ENCODE measurements around the gene MBL2. TPM values are rescaled to one million over a fixed set of nuclear protein-coding genes. Genes with fewer than 3 reads are reported as not detected.

Gene MBL2
- total RNA-seq, 1 donor from 2014 or later = not detected

DNA sequence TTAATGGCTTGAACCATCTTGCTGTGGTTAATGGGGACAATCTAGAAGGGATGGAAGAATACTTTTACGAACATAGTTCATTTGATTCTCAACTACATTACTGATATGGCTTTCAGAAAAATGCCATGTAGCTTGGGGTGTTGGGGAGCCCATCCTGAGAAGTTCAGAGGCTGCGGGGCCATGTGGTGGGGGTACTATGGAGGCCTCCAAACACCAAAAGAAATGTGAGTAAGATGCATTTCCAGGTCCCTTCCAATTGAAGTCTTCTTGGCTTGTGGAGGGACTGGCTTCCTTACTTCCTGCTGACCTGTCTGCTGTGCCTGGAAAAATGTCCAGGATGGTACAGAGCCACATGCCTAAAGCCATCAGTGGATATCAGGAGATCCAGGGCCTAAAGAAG lies 1.6 kb upstream of the MBL2 start:
- no peak for DNase-seq (ENCODE audit: low read depth in 2 of 2)

DNA sequence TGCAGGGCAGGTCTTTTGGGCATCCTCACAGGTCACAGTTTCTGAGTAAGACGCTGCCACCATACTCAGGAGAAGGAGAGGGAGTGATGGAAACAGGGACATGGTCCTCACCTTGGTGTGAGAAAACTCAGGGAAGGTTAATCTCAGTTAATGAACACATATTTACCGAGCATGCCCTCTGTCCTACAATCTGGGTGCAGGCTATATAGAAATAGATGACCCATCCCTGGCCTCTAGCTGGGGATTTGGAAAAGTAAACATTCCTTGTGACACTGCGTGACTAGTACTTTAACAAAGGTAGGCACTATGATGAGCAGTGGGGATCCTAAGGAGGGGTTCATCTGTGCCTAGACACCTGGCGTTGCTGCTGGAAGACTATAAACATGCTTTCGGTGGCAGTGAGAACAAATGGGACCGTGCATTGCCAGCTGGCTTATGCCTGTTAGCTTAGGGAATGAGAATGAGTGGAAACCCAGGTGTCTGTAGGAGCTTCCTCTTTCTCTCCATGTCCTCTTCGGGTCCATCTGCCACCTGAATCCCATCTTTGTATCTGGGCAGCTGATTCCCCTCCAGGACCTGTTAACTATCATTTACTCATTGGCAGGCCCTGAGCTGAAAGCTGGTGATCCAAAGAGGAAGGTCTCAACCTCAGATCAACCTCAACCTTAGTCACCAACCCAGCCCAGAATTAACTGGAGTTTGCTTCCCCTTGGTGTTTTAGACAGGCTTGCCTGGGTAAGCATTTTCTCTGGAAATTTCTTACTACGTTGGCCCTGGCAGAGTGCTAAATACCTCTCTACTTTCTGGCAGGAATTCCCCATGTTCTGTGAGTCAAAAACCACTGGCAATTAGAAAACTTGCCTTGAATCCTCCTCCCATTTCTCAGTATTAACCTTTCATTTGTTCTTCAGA lies 794 bp downstream of the MBL2 start:
- DNase-seq (ENCODE audit: low read depth in 2 of 2) = no peak

DNA sequence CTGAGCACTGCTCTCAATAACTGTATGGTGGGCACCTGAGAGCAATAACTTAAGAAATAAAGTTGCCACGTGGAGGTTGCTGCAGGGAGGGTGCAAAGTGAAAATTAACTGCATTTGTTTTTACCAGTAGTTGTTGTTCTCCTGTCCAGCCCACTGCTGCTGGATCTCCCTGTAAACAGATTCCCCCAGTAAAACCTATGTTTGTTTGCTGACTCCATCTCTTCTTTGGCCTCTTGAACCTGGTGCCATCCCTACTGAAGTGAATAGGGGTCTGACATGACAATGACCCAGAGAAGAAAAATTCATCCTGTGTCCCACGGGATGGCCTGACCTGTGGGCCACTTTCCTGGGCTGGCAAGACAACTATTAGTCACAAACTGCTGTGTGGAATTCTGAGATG lies 1.7 kb downstream of the MBL2 start:
- DNase-seq (ENCODE audit: low read depth in 2 of 2) = no peak

DNA sequence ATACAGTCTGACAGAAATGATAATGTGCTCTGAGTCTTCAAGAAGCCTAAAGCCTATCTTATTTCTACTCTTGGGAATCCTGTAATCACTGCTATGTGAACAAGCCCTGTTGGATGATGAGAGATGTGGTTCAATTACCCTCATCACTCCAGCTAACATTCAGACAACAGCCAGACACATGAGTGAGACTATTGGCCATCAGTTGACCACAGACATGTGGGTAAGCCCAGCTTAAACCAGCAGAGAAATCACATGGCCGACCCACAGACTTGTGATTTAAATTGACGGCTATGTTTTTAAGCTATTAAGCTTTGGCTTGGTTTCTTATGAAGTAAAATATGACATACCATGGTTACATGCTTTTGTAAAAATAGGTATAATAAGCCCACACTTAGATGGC lies 2.6 kb downstream of the MBL2 start:
- DNase-seq (ENCODE audit: low read depth in 2 of 2) = no peak

DNA sequence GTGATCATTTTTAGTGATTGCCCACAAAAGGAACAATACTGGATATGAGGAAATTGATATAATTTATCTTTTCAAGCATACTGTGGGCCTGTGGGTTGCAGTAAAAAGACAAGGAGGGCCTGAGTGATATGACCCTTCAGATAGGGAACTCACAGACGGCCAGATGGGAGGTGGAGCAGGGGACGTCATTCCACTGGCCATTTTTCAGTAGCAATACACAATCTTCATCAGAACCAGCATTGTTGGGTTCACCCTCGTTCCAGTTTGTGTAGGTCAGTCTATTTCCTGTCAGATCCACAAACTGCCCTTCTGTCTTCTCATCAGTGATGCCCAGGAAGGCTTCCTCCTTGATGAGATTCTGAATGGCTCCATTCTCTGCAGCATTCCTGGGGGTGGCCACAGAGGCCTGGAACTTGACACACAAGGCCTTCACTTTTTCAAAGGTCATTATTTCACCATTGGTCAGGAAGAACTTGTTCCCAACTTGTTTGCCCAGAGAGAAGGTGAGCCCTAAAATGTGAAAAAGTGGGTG lies 4.5 kb downstream of the MBL2 start:
- DNase-seq (ENCODE audit: low read depth in 2 of 2) = no peak

DNA sequence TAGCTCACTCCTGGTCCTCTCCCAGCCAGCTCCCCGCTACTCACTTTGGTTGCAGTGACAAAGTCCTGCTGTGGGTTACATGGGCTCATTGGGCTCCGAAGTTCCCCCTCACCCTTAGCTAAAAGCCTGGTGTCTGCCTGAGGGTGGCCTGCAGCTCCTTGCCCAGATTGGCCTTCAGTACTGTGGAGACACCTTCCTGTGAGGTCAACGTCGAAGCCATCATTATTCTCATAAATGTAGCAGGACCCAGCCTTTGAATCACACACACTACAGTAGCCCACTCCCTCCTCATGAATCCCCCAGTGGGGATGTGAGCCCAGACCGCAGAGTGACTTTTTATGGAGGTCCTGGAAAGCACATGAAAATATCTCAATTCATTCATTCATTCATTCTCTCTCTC lies 10.5 kb downstream of the MBL2 start:
- DNase-seq (ENCODE audit: low read depth in 2 of 2) = no peak

DNA sequence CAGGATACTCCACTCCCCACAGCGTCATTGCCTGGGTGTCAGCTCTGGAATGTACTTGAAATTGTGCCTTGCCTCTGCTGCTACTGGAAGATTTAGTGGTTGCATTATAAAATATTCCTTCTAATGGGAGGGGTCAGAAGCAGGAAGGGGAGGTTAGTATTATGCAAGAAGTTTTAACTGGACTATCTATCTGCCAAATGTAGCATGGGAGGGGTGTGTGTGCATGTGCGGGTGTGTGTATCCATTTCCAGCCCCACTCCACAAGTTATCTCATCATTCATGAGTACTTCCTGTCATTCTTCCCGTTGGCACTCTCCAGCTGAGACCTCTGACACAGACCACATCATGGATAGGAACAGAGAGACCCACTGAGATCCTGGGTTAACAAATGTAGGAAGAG lies 13.4 kb downstream of the MBL2 start:
- peak in 1 of 2 donors; percentile 31 for DNase-seq (ENCODE audit: low read depth in 2 of 2)

DNA sequence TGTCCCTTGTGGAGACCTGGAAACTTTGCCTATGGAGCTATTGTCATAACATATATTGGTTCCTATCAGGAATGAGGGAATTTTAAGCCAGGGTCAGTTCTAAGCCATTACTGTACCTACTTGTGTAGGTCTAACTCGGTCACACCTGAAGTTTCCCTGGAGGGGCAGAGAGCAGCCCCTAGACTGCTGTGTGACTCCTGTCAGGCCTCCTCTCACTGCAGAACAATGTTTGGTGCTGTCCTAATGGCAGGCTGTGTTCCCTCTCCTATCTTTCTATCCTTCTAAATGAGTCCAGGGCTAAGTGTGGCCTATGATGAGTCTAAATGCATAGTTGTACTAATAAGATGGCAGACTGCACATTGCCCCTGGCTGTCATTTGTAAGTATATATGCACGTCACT lies 14.2 kb downstream of the MBL2 start:
- no peak for DNase-seq (ENCODE audit: low read depth in 2 of 2)

DNA sequence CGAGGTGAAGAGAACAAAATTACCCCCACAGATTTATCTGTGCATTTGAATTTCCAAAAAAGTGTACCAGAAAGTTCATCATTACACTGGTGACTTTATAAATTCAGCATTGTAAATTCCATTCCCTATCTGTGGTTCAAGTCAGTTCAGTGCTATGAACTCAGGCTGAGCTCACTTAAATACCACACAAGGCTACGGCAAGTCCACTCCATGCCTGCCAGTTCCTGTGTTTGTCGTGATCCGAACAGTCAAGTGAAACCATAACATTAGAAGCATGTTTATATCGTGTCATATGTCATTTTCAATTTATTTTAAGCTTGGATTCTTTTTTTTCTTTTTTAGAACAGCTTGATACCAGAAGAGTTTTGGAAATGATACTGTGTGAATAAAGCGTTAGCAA lies 14.8 kb downstream of the MBL2 start:
- no peak for DNase-seq (ENCODE audit: low read depth in 2 of 2)

DNA sequence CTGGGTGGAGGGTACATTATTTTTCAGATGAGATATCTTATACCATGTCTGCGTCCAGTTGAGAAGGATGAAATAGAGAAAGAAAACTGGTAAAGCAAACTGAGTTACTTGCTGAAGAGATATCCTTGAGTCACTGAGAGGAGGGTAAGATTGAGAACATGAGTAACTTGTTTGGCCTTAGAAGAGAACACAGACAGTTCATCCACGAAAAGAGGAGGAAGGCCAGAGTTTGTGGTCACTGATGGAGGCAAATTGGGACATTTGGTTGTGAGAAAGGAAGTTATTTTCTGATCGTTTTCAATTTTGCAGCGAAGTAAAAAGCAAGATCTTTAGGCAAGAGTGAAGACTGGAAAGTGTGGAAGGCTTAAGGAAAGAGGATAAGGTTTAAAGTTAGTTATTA lies 15.6 kb downstream of the MBL2 start:
- no peak for DNase-seq (ENCODE audit: low read depth in 2 of 2)

DNA sequence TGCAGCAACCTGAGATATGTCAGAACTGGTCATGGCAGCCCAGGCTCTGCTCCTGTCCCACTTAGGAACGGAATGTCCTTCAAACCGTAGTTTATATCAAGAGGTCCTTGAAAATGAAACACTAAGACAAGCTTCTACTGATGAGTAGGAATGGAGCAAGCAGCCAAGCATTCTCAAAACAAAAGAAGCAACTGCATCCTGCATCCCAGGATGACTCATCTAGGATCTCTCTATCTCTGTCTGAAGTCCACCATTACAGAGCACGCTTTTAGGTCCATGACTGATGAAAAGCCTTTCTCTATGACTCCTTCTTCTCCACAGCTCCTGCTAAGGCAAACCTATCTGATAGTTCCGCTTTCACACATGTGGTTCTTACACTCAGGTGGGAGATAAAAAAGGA lies 16.3 kb downstream of the MBL2 start:
- DNase-seq (ENCODE audit: low read depth in 2 of 2) = no peak

DNA sequence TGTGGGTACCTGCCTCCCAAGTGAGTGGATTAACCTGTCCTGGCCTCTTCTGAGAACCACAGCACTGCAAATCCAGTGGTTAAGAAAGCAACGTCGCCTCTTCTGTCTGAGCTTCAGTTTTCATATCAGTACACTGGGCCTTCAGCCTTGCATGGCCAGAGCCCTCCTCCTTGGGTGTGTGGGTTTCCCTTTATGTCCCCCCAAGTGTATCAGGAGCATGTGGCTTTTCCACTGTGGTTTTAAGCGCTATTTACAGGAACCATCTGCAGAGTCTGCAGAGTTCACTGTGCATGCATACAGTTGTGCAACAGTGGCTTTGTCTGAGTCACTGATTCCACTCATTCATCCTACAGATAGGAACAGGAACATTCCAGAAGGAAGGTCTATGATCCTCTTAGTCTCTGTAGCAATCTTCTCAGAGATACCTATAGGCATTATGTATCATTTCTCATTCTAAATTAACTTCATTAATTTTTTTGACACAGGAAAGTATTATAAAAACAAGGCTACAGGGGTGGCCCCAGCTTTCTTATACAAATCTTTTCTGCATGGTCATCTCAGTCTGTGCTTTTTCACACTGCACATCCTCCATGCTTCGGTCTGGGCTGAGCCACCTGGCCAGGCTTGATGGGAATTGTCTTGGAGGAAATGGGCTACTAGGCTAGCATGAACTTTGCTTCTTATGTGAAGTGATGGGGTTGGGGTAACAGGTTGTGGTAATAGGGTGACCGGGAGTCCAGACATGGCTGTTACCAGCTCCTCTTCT lies 17.1 kb downstream of the MBL2 start:
- DNase-seq (ENCODE audit: low read depth in 2 of 2) = no peak

DNA sequence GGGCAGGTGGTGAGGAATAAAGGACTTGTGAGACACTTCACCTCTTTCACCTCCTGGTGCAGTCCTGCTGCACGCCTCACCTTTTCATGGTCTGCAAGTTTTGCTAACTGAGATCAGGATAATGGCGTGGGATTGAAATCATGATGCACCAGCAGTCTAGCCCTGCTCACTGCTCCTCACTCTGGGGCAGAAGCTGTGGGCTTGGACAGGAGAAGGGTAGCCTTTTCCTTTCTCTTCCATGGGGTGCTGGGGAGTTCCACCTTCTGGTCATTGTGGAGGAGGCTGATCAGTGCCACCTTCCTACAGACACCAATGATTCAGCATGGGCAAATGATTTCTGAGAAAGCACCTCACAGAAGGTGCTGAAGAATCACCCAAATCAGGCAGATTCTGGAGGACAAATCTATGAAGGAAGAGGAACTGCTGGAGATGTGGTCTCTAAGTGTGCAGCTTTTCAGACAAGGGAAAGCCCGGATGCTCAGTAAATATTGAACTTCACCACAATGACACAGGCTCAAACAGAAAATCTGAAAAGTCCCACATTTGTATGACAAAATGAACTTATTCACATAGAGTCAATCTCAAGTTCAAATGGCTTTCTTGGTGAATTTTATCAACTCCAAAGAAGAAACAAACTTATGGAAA lies 19.7 kb downstream of the MBL2 start:
- no peak for DNase-seq (ENCODE audit: low read depth in 2 of 2)

DNA sequence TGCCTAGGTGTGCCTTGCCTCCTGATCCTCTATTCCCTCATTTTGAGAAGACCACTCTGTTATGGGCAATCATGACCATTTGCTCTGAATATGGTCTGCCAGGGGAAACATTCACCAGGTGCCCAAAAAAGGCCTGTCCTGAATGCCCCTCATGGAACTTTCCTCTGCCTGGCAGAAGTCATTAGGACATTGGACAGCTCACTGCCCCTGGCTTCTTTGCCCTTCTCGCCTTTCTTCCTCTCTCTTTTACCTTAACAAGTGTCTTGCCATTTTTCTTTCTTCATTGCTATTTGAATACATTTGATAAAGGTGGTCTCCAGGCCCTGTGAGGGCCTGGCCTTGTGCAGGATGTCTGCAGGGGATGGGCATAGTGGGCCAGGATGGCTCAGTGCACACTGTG lies 20.3 kb downstream of the MBL2 start:
- no peak for DNase-seq (ENCODE audit: low read depth in 2 of 2)

DNA sequence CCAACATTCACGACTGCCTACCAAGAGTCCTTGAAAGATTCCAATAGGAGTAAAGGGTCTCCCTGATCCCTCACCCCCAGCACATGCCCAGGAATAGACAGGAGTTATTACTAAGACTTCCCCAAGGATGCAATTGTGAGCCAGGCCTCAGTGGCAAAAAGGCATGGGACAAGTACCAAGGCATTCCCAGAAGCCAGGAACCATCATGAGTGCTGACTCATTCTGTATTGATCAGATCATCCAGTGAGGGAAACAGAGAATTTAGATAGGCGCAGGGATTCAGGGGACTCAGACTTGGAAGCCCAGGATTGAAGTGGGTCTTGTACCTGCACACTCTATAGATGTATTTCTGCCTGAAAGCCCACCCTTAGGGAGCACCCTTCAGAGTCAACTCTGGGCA lies 21.2 kb downstream of the MBL2 start:
- DNase-seq (ENCODE audit: low read depth in 2 of 2) = no peak

DNA sequence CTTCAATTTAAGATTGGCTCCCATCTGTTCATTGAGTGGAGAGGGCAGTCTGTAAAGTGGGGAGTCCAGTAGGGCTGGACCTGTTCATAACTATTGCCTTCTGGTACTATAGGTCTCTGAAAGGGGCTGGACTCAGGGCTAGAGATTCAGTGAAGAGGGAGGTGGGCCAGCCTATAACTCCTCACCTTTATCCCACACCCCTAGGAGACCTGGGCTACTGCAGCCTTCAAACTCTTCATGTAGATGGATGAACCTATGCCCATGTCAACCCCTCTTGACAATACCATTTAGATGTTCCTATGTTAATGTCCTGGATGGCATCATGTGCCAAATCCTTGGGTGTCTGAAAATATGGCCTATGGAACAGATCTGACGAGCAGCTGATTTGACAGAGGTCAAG lies 22.0 kb downstream of the MBL2 start:
- no peak for DNase-seq (ENCODE audit: low read depth in 2 of 2)

DNA sequence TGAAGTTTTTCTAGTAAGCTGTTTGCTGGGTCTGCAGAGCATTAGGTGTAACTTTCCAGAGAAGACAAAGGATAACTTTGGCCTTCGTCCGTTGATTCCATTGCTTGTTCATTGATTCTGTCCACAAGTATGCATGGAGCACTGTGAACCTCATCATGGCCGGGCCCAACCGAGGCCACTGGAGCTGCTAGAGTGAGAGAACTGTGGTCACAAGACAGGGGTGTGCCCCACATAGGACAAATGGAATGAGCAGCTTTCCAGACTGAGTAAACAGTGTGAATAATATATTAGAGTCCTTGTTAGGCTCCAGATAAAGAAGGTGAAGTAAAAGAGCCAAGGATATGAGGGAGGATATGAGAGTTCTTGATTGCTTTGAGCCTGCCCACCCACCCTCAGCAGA lies 24.9 kb downstream of the MBL2 start:
- DNase-seq (ENCODE audit: low read depth in 2 of 2) = no peak

DNA sequence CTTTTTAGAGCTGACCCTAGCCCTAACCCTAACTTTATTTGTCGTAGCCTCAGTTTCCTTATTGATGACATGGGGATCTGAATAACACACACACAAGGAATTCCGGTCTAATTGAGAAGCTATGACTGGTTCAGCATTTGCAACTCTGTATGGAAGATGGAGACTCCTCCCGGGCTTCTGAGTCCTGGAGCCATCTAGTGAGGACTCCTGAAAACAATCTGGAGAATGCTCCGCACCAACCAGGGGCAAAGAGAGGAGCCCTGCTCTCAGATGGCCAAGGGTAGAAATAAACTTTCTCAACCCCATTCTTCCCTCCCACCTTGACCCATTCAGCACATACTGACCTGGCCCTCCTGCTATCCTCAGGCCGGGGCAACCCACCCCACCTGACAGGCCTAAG lies 26.4 kb downstream of the MBL2 start:
- peak in 1 of 2 donors; percentile 19 for DNase-seq (ENCODE audit: low read depth in 2 of 2)

DNA sequence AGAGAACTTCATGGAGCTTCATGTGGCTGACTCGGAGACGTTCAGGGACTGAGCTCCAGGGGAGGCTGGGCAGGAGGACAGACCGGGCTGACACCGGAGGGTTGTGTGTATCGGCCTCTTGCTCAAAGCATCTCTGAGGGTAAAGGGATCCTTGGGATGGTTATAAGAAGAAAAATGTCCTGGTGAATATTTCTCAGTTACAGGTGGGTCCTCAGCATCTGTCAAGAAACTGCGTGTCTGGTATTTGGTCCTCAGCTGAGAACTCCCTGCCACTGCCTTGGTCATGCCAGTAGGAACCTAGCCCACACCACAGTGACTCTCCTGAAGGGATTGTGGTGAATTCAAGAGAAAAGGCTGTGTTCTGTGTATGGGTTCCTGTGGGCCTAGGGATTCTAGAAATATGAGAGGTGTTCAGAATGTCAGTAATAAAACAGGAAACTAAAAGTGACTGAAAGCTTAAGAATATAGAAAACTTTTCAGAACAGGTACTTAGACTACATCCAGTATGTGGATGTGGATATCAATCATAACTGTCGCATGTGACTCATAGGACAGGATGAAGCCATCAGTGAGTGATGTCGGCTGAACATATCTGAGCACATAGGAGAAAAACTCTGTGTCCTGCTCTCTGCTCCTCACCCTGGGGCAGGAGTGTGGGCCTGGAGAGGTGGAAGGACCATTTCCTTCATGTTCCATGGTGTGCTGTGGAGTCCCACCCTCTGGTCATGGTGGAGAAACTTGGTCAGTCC lies 28.4 kb downstream of the MBL2 start:
- no peak for DNase-seq (ENCODE audit: low read depth in 2 of 2)

DNA sequence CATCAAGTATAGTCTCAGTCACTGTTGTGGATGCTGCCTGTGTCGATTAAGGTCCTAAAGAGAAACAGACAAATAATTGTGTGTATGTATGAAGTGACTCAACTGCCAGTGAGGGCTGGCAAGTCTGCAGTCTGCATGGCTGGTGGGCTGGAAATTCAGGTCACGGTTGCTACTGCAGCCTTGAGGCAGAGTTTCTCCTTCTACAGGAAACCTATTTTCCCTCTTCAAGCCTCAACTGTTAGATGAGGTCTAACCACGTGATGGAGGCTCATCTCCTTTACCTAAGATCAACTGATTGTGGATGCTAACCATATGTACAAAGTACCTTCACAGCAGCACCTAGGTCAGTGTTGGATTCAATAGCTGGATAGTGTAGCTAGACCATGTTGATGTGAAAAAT lies 29.9 kb downstream of the MBL2 start:
- no peak for DNase-seq (ENCODE audit: low read depth in 2 of 2)

DNA sequence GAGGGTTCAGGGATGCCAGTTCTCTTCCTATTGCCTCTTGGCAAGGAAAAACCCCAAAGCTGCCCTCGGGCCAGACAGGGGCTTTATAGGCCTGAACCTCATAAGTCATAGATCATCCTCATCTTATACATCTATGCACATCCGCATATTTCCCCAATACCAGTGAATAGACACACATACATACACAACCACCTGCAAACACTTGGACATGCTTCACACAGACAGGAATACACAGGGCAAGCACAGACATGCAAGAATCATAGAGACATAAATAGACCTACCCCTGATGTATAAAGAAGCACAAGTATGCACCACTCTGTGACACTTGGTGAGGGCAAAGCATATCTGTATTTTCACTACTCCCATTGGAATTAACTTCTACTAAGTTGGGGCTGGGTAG lies 30.7 kb downstream of the MBL2 start:
- no peak for DNase-seq (ENCODE audit: low read depth in 2 of 2)

All from lung microvascular endothelial cell (primary cell).